Amniotic stem cell (primary cell): ENCODE data around the gene EVA1A.

Source experiments
- DNase-seq: peaks from one replicate; lab custom pipeline; 2025; lab: John Stamatoyannopoulos, UW

EVA1A gene

DNA sequence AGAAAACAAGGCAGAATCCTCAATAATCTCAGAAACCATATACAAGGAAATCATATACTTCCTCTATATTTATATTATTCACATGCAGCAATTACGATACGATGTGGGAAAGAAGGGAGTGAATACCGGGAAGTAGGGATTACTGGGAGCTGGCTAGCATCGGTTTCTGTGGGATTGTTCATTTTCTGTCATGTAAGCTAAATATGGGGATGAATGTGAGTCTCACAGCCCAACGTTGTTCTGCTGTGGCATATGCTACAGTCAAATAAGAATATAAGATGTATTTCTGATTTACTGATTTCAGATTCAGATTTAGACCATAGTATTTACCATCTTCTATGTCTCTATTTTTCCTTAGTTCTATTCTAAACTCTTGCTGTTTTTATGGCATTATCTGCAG is 113.6 kb downstream of the EVA1A start:
- no peak for DNase-seq
